ENCODE data around the gene PPARG. TPM values are rescaled to one million over a fixed set of nuclear protein-coding genes. Genes with fewer than 3 reads are reported as not detected.

PPARG gene
- total and polyA plus RNA-seq, 8 donors: 3.3 to 52.0 (median 5.4) TPM

- DNase-seq: no peak
- TF ChIP-seq, protein P1, sequence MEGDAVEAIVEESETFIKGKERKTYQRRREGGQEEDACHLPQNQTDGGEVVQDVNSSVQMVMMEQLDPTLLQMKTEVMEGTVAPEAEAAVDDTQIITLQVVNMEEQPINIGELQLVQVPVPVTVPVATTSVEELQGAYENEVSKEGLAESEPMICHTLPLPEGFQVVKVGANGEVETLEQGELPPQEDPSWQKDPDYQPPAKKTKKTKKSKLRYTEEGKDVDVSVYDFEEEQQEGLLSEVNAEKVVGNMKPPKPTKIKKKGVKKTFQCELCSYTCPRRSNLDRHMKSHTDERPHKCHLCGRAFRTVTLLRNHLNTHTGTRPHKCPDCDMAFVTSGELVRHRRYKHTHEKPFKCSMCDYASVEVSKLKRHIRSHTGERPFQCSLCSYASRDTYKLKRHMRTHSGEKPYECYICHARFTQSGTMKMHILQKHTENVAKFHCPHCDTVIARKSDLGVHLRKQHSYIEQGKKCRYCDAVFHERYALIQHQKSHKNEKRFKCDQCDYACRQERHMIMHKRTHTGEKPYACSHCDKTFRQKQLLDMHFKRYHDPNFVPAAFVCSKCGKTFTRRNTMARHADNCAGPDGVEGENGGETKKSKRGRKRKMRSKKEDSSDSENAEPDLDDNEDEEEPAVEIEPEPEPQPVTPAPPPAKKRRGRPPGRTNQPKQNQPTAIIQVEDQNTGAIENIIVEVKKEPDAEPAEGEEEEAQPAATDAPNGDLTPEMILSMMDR (IDR thresholded peaks at IDR 0.05): no peak
- intact Hi-C loops (cut with DNase I): no loop called here
- Histone ChIP-seq H3K27ac (peak overlapping the region in 1 of 2 donors; percentile 29), H3K36me3 (no peaks in the 10 kb centered on the region), H3K9me3 (no peaks in the 10 kb centered on the region), H3K4me3 (no peak overlapping the region), H3K4me1 (peaks cover 5 to 48% of the 10 kb centered on the region in 2 donors), H3K27me3 (no peaks in the 10 kb centered on the region)
- ATAC-seq: peak; percentile 38
Observed at GRCh38 chr3:12400616-12401194, 111.8 kb downstream of the PPARG start.

GRCh38 chr3:12401208-12401607 lies 112.3 kb downstream of the PPARG start:
- Histone ChIP-seq H3K27ac (peak overlapping the region in 1 of 2 donors; percentile 29), H3K9me3 (no peaks in the 10 kb centered on the region), H3K27me3 (no peaks in the 10 kb centered on the region), H3K4me1 (peaks cover 5 to 47% of the 10 kb centered on the region in 2 donors), H3K36me3 (no peaks in the 10 kb centered on the region), H3K4me3 (no peak overlapping the region)
- intact Hi-C loops (cut with DNase I): no loop called here
- TF ChIP-seq, protein P1 (IDR thresholded peaks at IDR 0.05): no peak
- no peak for ATAC-seq
- no peak for DNase-seq

DNA sequence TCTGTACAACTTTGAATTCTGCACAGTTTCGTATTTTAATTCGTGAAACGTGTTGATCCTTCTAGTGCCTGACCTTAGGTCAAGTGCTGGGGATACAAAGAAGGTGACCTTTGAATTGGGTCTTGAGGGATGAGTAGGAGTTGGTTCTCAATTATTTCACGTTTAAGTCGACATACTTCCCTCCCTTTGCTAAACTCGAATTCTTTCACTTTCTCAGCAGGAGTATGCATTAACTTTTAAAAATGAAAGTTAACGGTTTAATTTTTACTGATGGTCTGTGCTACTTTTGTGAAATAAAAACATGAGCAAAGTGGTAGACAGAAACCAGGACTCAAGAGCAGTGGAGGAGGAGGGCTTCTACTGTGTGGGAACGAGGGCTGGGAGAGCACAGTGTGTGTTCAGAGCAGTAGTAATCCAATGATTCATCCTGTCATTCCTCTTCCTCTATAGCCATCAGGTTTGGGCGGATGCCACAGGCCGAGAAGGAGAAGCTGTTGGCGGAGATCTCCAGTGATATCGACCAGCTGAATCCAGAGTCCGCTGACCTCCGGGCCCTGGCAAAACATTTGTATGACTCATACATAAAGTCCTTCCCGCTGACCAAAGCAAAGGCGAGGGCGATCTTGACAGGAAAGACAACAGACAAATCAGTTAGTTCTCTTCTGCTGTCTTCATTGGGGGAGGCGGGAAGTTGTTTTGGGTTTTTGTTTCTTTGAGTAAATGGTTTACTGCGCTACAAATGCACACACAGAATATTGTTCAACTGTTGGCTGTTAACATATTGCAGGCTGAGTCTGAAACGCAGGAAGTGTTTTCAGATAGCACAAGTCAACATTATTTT lies 116.8 kb downstream of the PPARG start:
- no peak overlapping the region for H3K4me3 ChIP-seq
- peak overlapping the region; percentile 39 to 60 for H3K27ac ChIP-seq
- intact Hi-C loops (cut with DNase I): no loop called here

DNA sequence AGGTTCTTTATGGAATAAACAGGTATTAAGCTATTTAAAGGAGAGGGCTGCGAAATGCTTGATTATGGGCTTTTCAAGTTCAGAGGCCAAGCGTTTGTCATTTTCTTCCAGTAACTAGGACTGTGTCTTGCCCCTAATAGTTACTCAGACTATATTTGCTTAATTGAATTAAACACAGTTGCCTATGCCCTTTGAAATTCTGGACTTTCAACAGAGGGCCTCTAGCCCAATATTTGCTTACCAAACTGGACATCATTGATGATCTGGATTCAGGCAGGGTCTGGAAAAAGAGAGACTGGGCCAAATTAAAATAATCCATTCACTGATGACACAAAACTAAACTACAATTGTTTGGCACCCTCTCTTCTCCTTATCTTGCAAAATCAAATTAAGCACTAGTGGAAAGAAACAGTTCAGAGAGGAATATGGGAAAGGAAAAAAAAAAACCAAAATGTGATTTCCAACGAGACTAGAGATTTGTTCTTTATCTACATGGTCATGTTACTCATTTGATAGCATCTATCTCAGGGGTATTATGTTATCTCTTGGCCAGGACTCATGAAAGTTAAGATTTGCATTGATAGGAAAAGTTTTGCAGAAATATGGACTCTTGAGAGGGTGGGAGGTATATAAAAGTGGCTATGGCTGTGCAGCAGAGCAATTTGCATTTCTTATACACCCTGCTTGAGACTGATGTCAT lies 120.3 kb downstream of the PPARG start:
- Histone ChIP-seq H3K4me1 (peaks cover 0 to 19% of the 10 kb centered on the region in 2 donors), H3K27me3 (no peaks in the 10 kb centered on the region), H3K27ac (no peak overlapping the region), H3K9me3 (no peaks in the 10 kb centered on the region), H3K4me3 (no peak overlapping the region), H3K36me3 (no peaks in the 10 kb centered on the region)
- intact Hi-C loops (cut with DNase I): no loop called here
- ATAC-seq (no peak), DNase-seq (no peak)
- TF ChIP-seq, protein P1 (IDR thresholded peaks at IDR 0.05): no peak

More for the DNA sequence above, 116.8 kb downstream of the PPARG start:
- H3K36me3 ChIP-seq: no peaks in the 10 kb centered on the region
- TF ChIP-seq, protein P1 (IDR thresholded peaks at IDR 0.05): no peak
- peaks cover under 1 to 21% of the 10 kb centered on the region in 2 donors for H3K4me1 ChIP-seq
- ATAC-seq (peak; percentile 90), DNase-seq (peak in 2 of 4 donors; percentile 85 to 90)
- no peaks in the 10 kb centered on the region for H3K9me3 ChIP-seq
- H3K27me3 ChIP-seq: no peaks in the 10 kb centered on the region
